BLaER1 treated with 17β-estradiol and CSF1 and Interleukin-3, amounts not matched to agents 10 nM and 100 nM (cell line): ENCODE measurements around the gene RPS14.
"Not testable (repeated sequence)": the region's sequence is repeated elsewhere in the genome, so short reads cannot be mapped to it uniquely, and the experiment has no call there.

Experiments used
- H3K27ac ChIP-seq, 11 experiments: shearing (Covaris generic); formaldehyde crosslinking; 2 replicates each; pipeline ENCODE4 v1.8.1; 2022
- H3K27me3 ChIP-seq, 11 experiments: shearing (Covaris generic); formaldehyde crosslinking; 2 replicates each; pipeline ENCODE4 v1.8.1; 2022
- H3K36me3 ChIP-seq, 11 experiments: shearing (Covaris generic); formaldehyde crosslinking; 2 replicates each; pipeline ENCODE4 v1.8.1; 2022
- H3K4me1 ChIP-seq, 10 experiments: shearing (Covaris generic); formaldehyde crosslinking; 2 replicates each; pipeline ENCODE4 v1.8.1; 2022
- H3K4me2 ChIP-seq, 11 experiments: shearing (Covaris generic); formaldehyde crosslinking; 2 replicates each; pipeline ENCODE4 v1.8.1; 2022
- H3K4me3 ChIP-seq, 10 experiments: shearing (Covaris generic); formaldehyde crosslinking; 2 replicates each; pipeline ENCODE4 v1.8.1; 2022
- H3K9ac ChIP-seq, 11 experiments: shearing (Covaris generic); formaldehyde crosslinking; 2 replicates each; pipeline ENCODE4 v1.8.1; 2022
- H3K9me3 ChIP-seq, 11 experiments: shearing (Covaris generic); formaldehyde crosslinking; replicated peaks in 1 of 11; 2 replicates each; pipeline ENCODE4 v1.8.1; 2022
- H4K20me1 ChIP-seq, 11 experiments: shearing (Covaris generic); formaldehyde crosslinking; 2 replicates each; pipeline ENCODE4 v1.8.1; 2022
- Cebpa-rat ChIP-seq, 11 experiments: shearing (Covaris generic); IDR thresholded peaks; 2 replicates each; pipeline ENCODE4 v1.8.1; 2022

Gene RPS14

DNA sequence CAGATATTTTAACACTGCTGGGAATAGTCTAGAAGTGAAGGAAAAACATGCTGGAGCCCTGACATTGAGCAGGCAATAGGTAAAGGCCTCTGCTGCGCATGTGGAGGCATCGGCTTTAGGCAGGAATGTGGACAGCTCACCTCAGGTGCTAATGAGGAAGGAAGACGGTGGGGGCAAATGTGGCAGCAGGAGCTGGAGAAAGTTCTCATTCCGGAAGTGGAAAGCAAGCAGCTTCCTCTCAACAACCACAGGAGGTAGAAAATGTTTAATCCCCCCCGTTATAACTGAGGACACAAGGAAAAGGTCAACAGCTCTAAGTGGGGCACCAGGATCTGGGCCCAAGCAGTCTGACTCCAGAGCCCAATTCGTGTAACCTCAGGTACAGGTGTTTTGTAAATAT, 7.6 kb upstream of the RPS14 start:
- Histone ChIP-seq H4K20me1 (no peaks in the 10 kb centered on the region), H3K4me1 (peaks cover 39 to 74% (median 65%) of the 10 kb centered on the region in 10 experiments), H3K27ac (peak overlapping the region in 7 of 11 experiments; percentile 5 to 53 (median 26); a peak in 5 of 22 replicates), H3K27me3 (no peaks in the 10 kb centered on the region), H3K4me2 (peak overlapping the region; percentile 58 to 90 (median 81)), H3K9ac (peak overlapping the region in 9 of 11 experiments; percentile 5 to 57 (median 38); a peak in 11 of 22 replicates), H3K9me3 (peaks cover 0 to 11% (median 0%) of the 10 kb centered on the region in 11 experiments; a peak in 4 of 22 replicates), H3K4me3 (peak overlapping the region in 2 of 10 experiments; percentile 12 to 33; a peak in 1 of 20 replicates), H3K36me3 (no peaks in the 10 kb centered on the region)
- no peak for TF ChIP-seq Cebpa-rat (IDR thresholded peaks at IDR 0.05)

DNA sequence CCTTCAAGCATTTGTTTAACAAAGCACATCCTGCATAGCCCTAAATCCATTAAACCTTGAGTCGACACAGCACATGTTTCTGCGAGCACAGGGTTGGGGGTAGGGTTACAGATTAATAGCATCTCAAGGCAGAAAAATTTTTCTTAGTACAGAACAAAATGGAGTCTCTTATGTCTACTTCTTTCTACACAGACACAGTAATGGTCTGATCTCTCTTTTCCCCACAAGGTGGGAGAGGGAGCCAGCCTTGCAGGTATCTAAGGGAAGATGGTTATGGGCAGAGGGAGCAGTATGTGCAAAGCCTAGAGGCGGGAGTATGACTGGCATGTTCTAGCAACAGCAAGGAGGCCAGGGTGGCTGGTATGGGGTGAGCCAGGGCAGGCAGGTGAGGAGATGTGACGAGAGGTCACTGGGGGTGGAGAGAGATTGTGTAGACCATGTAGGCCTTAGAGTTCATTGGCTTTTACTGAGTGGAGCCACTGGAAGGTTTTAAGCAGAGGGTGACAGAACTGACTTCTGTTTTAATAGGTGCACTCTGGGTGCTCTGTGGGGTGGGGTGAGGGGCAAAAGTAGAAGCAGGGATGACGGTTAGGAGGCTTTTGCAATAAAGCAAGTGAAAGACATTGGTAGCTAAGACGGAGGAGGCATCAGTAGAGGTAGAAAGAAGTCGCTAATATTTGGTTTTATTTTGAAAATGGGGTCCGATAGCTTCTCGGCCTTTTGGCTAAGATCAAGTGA, 5.1 kb upstream of the RPS14 start:
- TF ChIP-seq Cebpa-rat (IDR thresholded peaks at IDR 0.05): no peak
- Histone ChIP-seq H3K4me3 (no peak overlapping the region), H4K20me1 (no peaks in the 10 kb centered on the region), H3K9me3 (peaks cover 0 to 11% (median 4%) of the 10 kb centered on the region in 11 experiments; a peak in 6 of 22 replicates), H3K27ac (peak overlapping the region in 8 of 11 experiments; percentile 22 to 75 (median 64); a peak in 14 of 22 replicates), H3K36me3 (no peaks in the 10 kb centered on the region), H3K27me3 (no peaks in the 10 kb centered on the region), H3K4me1 (peaks cover 29 to 55% (median 47%) of the 10 kb centered on the region in 10 experiments), H3K4me2 (peak overlapping the region in 9 of 11 experiments; percentile 40 to 75 (median 67); a peak in 14 of 22 replicates), H3K9ac (peak overlapping the region in 5 of 11 experiments; percentile 13 to 54 (median 38); a peak in 3 of 22 replicates)

DNA sequence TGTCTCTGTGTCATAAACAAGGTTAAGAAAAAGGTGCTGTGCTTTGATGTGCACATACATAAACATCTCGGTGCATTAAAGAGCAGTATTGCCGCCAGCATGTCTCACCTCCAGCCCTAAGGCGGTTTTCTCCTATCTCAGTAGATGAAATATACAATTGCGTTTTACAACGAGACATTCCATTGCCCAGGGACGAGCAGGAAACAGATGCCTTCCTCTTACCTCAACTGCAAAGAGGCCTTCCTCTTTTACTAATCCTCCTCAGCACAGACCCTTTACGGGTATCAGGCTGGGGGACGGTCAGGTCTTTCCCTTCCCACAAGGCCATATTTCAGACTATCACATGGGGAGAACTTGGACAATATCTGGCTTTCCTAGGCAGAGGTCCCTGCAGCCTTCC, 4.5 kb upstream of the RPS14 start:
- peak overlapping the region; percentile 18 to 75 (median 47) for H3K4me2 ChIP-seq

DNA sequence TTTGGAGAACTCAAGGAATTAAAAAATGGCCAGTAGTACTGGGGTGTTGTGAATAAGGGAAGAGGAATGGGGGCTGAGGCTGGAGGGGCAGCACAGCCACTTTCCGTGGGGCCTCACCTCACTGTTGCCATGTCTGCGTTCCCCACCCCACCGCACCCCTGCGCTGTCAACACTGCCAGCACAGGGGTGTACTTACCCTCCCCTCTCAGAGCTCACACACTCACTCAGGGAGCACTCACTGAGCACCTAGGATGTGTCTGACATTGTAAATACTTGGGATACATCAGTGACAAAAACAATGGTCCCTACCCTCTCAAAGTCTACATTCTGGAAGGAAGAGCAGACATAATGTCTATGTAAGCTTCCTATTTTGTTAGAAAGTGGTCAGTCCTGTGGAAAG, 3.4 kb upstream of the RPS14 start:
- Histone ChIP-seq H3K27me3 (no peaks in the 10 kb centered on the region), H3K4me2 (peak overlapping the region; percentile 18 to 75 (median 47); a peak in 17 of 22 replicates), H3K9ac (peak overlapping the region in 3 of 11 experiments; percentile 0 to 54 (median 53); a peak in 1 of 22 replicates), H3K4me3 (no peak overlapping the region), H3K27ac (peak overlapping the region in 5 of 11 experiments; percentile 64 to 75 (median 67); a peak in 10 of 22 replicates), H4K20me1 (peaks cover 8 to 13% (median 11%) of the 10 kb centered on the region in 11 experiments), H3K4me1 (peaks cover 32 to 46% (median 39%) of the 10 kb centered on the region in 10 experiments), H3K9me3 (peaks cover 0 to 11% (median 4%) of the 10 kb centered on the region in 11 experiments; a peak in 6 of 22 replicates), H3K36me3 (peaks cover 1 to 13% (median 9%) of the 10 kb centered on the region in 11 experiments; a peak in 19 of 22 replicates)
- TF ChIP-seq Cebpa-rat (IDR thresholded peaks at IDR 0.05): no peak

More for the DNA sequence above, 4.5 kb upstream of the RPS14 start:
- H3K9me3 ChIP-seq: peaks cover 0 to 11% (median 4%) of the 10 kb centered on the region in 11 experiments; a peak in 6 of 22 replicates
- not testable (repeated sequence) for H3K36me3 ChIP-seq, H3K4me3 ChIP-seq, H4K20me1 ChIP-seq, H3K27me3 ChIP-seq
- peak overlapping the region in 9 of 11 experiments; percentile 22 to 75 (median 64); a peak in 16 of 22 replicates for H3K27ac ChIP-seq
- peaks cover 29 to 49% (median 40%) of the 10 kb centered on the region in 10 experiments for H3K4me1 ChIP-seq
- peak overlapping the region in 6 of 11 experiments; percentile 4 to 54 (median 28); a peak in 6 of 22 replicates for H3K9ac ChIP-seq

DNA sequence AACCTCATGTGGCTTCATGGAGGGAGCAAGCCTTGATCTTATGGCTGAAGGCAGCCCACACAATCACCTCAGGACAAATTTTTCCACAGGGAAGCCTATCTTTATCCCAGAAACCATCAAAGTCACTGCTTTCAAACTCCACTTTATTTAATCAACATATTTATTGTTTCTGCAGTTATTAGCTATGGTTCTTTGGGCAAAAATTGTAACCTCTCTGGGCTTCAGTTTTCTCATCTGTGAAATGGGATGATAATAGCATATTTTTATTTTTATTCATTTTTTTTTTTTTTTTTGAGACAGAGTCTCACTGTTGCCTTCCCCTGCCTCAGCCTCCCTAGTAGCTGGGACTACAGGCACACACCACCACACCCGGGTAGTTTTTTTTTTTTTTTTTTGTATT, 2.1 kb upstream of the RPS14 start:
- Histone ChIP-seq H3K9me3 (peaks cover 0 to 11% (median 4%) of the 10 kb centered on the region in 11 experiments; a peak in 6 of 22 replicates), H3K9ac (no peak overlapping the region), H3K4me3 (no peak overlapping the region), H3K4me2 (no peak overlapping the region), H4K20me1 (peaks cover 21 to 26% (median 24%) of the 10 kb centered on the region in 11 experiments), H3K36me3 (peaks cover 14 to 26% (median 22%) of the 10 kb centered on the region in 11 experiments), H3K27me3 (no peaks in the 10 kb centered on the region), H3K4me1 (peaks cover 35 to 46% (median 39%) of the 10 kb centered on the region in 10 experiments), H3K27ac (no peak overlapping the region)
- TF ChIP-seq Cebpa-rat (IDR thresholded peaks at IDR 0.05): no peak

DNA sequence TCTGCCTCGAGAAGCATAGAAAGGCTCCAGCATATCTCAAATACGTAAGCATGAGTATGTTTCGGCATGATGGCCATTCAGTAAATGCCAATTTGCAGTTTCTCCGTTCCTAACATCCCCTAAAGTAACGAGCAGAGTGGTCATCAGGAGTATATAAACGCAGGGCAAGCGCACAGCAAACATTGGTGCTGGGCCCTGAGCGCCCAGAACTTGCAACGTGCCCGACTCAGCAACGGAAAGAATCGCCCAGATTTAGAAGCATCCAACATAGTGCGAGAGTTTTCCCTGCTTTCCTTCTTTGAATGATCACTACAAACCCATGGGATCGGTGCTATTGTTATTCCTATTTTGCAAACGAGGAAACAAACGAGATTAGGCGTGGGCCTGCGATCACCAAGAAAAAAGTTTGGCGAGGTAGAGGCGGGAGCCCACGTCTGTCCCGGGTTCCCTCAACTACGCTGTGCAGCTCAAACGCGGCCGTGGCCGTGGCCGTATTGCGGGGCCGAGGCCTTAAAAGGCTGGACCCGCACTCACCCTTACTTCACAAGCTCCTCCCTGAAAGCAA, 505 bp downstream of the RPS14 start:
- peak overlapping the region; percentile 84 to 98 (median 91) for H3K4me2 ChIP-seq
- H3K4me1 ChIP-seq: peaks cover 40 to 56% (median 53%) of the 10 kb centered on the region in 10 experiments
- H4K20me1 ChIP-seq: peaks cover 47 to 51% (median 49%) of the 10 kb centered on the region in 11 experiments
- H3K9me3 ChIP-seq: peaks cover 0 to 11% (median 4%) of the 10 kb centered on the region in 11 experiments; a peak in 6 of 22 replicates
- peak overlapping the region; percentile 90 to 100 (median 95) for H3K9ac ChIP-seq
- no peaks in the 10 kb centered on the region for H3K27me3 ChIP-seq
- no peak for TF ChIP-seq Cebpa-rat (IDR thresholded peaks at IDR 0.05)
- peak overlapping the region; percentile 77 to 96 (median 88) for H3K4me3 ChIP-seq
- peak overlapping the region; percentile 95 to 99 (median 97) for H3K27ac ChIP-seq
- H3K36me3 ChIP-seq: peaks cover 40 to 51% (median 48%) of the 10 kb centered on the region in 11 experiments

DNA sequence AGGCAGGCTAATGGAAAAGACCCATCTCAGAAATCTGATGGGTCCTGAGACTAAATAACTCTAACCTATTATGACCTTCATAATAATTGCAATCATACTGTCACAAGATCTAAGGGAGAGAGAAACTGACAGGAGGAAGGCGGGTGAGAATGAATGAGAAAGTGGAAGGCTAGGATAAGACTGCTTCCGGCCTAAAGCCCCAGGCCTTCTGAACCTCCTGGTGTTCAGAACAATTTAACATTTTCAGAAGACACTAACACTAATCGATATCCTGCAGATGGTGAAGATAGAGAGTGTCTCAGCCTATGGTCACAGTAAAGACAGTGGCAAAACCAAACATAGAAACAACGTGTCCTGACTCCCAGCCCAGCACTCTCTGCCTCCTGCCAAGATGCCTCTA, 1.2 kb downstream of the RPS14 start:
- Histone ChIP-seq H3K4me2 (peak overlapping the region; percentile 84 to 98 (median 91)), H3K4me3 (peak overlapping the region; percentile 77 to 96 (median 88)), H3K4me1 (peaks cover 33 to 56% (median 53%) of the 10 kb centered on the region in 10 experiments), H4K20me1 (peaks cover 54 to 58% (median 56%) of the 10 kb centered on the region in 11 experiments), H3K27me3 (no peaks in the 10 kb centered on the region), H3K27ac (peak overlapping the region; percentile 95 to 99 (median 97); a peak in 21 of 22 replicates), H3K9me3 (peaks cover 0 to 6% (median 2%) of the 10 kb centered on the region in 11 experiments; a peak in 6 of 22 replicates), H3K9ac (peak overlapping the region; percentile 90 to 100 (median 95)), H3K36me3 (peaks cover 47 to 58% (median 55%) of the 10 kb centered on the region in 11 experiments)
- TF ChIP-seq Cebpa-rat (IDR thresholded peaks at IDR 0.05): no peak

DNA sequence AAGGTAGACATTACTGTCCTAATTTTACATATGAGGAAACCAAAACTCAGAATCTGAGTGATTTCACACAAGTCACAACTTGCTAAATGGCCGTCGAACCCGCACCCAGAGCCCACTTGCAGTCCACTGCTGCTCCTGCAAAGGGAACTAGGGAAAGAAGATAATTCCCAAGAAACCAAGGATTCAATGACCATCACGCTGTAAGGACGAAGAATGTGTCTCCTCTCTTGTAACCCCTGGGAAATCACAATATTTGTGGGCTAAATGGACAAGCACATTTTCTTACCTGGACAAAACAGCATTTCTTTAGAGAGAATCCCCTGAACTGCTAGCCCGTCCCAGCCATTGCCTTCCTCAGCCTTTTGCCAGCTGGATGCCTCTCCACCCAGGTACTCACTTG, 2.4 kb downstream of the RPS14 start:
- Histone ChIP-seq H3K36me3 (peaks cover 55 to 69% (median 65%) of the 10 kb centered on the region in 11 experiments), H4K20me1 (peaks cover 65 to 70% (median 68%) of the 10 kb centered on the region in 11 experiments), H3K4me2 (peak overlapping the region; percentile 84 to 98 (median 91)), H3K27ac (peak overlapping the region in 6 of 11 experiments; percentile 96 to 99 (median 97); a peak in 12 of 22 replicates), H3K4me1 (peaks cover 26 to 61% (median 60%) of the 10 kb centered on the region in 10 experiments), H3K9ac (peak overlapping the region; percentile 90 to 100 (median 95); a peak in 21 of 22 replicates), H3K27me3 (no peaks in the 10 kb centered on the region), H3K4me3 (peak overlapping the region in 9 of 10 experiments; percentile 77 to 96 (median 88); a peak in 16 of 20 replicates), H3K9me3 (peaks cover 0 to 6% (median 0%) of the 10 kb centered on the region in 11 experiments; a peak in 2 of 22 replicates)
- TF ChIP-seq Cebpa-rat (IDR thresholded peaks at IDR 0.05): no peak
